HepG2 (cell line): ENCODE measurements around the gene LMF2. TPM values are rescaled to one million over a fixed set of nuclear protein-coding genes. Genes with fewer than 3 reads are reported as not detected.
"Not testable (repeated sequence)": the region's sequence is repeated elsewhere in the genome, so short reads cannot be mapped to it uniquely, and the experiment has no call there.

Source experiments
- ATAC-seq: fragments of 200-7000 bp; cut with Tn5 transposase; 3 replicates; pipeline ENCODE4 v1.9.1; 2020; ENCODE audit warnings: mild to moderate bottlenecking, moderate library complexity
- BruUV-seq: library from RNA; stranded (reverse); fragments of 400-500 nt; replicated peaks from 2 replicates; lab custom pipeline; 2021; lab: Mats Ljungman, UMichigan
- CTCF ChIA-PET: fragments of 300-600 bp; formaldehyde crosslinking; extraction: SDS; loops from one replicate; lab custom pipeline; 2021; ENCODE audit warnings: low total read pairs, inconsistent platforms, low intra/inter-chr PET ratio; lab: Yijun Ruan, JAX
- POLR2A ChIA-PET: fragments of 350-600 bp; sonication (Branson Sonifier 250); formaldehyde crosslinking; loops from one replicate; lab custom pipeline; 2020; ENCODE audit warnings: antibody characterized with exemption, inconsistent platforms; lab: Yijun Ruan, JAX
- DNase-seq: peaks from one replicate; pipeline ENCODE4 v3.0.0-alpha.2; 2015; ENCODE audit warnings: low spot score
- FAIRE-seq: peaks from 3 replicates; lab custom pipeline; 2011; peaks lifted over from hg19 to GRCh38; lab: Jason Lieb, UNC
- H2AFZ ChIP-seq: one replicate; pipeline ENCODE4 v1.6.1; 2011; ENCODE audit warnings: low read length, inconsistent platforms
- H3K27ac ChIP-seq: fragments of 300-600 bp; 3 replicates; pipeline ENCODE4 v1.8.0; 2011; ENCODE audit warnings: mixed run types, mild to moderate bottlenecking, mixed read lengths, low read length, inconsistent platforms; ENCODE audit not compliant: insufficient read depth; ENCODE audit errors: extremely low read length
- H3K27me3 ChIP-seq, 2 experiments: fragments of 200-600 bp in 1 of 2; 2 replicates in 1 of 2; 3 replicates in 1 of 2; pipeline versions ENCODE4 v1.6.0 to v1.8.0; 2011; ENCODE audit warnings: low read length in 2 of 2, mild to moderate bottlenecking in 2 of 2, moderate library complexity in 2 of 2, inconsistent platforms in 1 of 2; ENCODE audit not compliant: insufficient read depth in 2 of 2, control insufficient read depth in 1 of 2
- H3K36me3 ChIP-seq, 2 experiments: fragments of 200-600 bp in 1 of 2; replicated peaks in 1 of 2; 2 replicates in 1 of 2; 3 replicates in 1 of 2; pipeline versions ENCODE4 v1.5.1 to v1.8.0; 2011; ENCODE audit warnings: low read length in 2 of 2, inconsistent platforms in 1 of 2; ENCODE audit not compliant: insufficient read depth in 2 of 2, control insufficient read depth in 1 of 2
- H3K4me1 ChIP-seq: 2 replicates; pipeline ENCODE4 v1.5.1; 2012; ENCODE audit warnings: low read length, inconsistent platforms; ENCODE audit not compliant: insufficient read depth
- H3K4me2 ChIP-seq: 2 replicates; pipeline ENCODE4 v1.6.0; 2011; ENCODE audit warnings: low read depth, low read length, inconsistent platforms
- H3K4me3 ChIP-seq, 3 experiments: fragments of 200-600 bp in 1 of 3; sonication (generic), shearing (Covaris generic) in 1 of 3; replicated peaks in 1 of 3; 2 replicates each; pipeline ENCODE4 v1.5.1; 2011 to 2016; ENCODE audit warnings: low read length in 3 of 3, inconsistent platforms in 2 of 3, low read depth in 2 of 3, mild to moderate bottlenecking in 2 of 3, control low read depth in 1 of 3, mixed read lengths in 1 of 3; ENCODE audit not compliant: insufficient read depth in 1 of 3
- H3K79me2 ChIP-seq: one replicate; pipeline ENCODE4 v1.6.1; 2011; ENCODE audit warnings: low read length, inconsistent platforms; ENCODE audit not compliant: insufficient read depth
- H3K9ac ChIP-seq: 2 replicates; pipeline ENCODE4 v1.6.0; 2011; ENCODE audit warnings: mild to moderate bottlenecking, low read depth, low read length, inconsistent platforms; ENCODE audit not compliant: insufficient read depth
- H3K9me3 ChIP-seq: 2 replicates; pipeline ENCODE4 v1.5.1; 2012; ENCODE audit warnings: mild to moderate bottlenecking, low read length
- H4K20me1 ChIP-seq: 2 replicates; pipeline ENCODE4 v1.6.0; 2011; ENCODE audit warnings: inconsistent platforms, mild to moderate bottlenecking, low read length, moderate library complexity; ENCODE audit not compliant: insufficient read depth
- ARID2 ChIP-seq: sonication (generic); formaldehyde crosslinking; IDR thresholded peaks from 2 replicates; pipeline ENCODE4 v1.8.1; 2022; ENCODE audit warnings: mild to moderate bottlenecking, missing genetic modification reagents, borderline replicate concordance
- ATM ChIP-seq: fragments of 450-650 bp; IDR thresholded peaks from 2 replicates; pipeline ENCODE4 v1.7.1; 2017; ENCODE audit warnings: mild to moderate bottlenecking, borderline replicate concordance
- CHCHD3 ChIP-seq: sonication (generic); formaldehyde crosslinking; IDR thresholded peaks from 2 replicates; pipeline ENCODE4 v1.8.0; 2022; ENCODE audit warnings: mild to moderate bottlenecking, missing genetic modification reagents, moderate library complexity
- FOXK1 ChIP-seq: sonication (generic); formaldehyde crosslinking; IDR thresholded peaks from 2 replicates; pipeline ENCODE4 v1.4.0; 2020; ENCODE audit warnings: low read depth, missing genetic modification reagents, borderline replicate concordance
- GTF3A ChIP-seq: sonication (generic); formaldehyde crosslinking; conservative IDR thresholded peaks from 2 replicates; pipeline ENCODE4 v1.4.0; 2020; ENCODE audit warnings: mild to moderate bottlenecking, missing genetic modification reagents
- SRSF9 ChIP-seq: fragments of 200-400 bp; formaldehyde crosslinking; IDR thresholded peaks from 2 replicates; pipeline ENCODE4 v1.6.1; 2018; ENCODE audit warnings: borderline replicate concordance, mild to moderate bottlenecking, low read depth, low read length; ENCODE audit not compliant: insufficient read depth, poor library complexity, severe bottlenecking
- ZBTB42 ChIP-seq: sonication (generic); formaldehyde crosslinking; IDR thresholded peaks from 2 replicates; pipeline ENCODE4 v1.5.0; 2020; ENCODE audit warnings: mild to moderate bottlenecking, missing genetic modification reagents
- ZNF292 ChIP-seq: sonication (generic); formaldehyde crosslinking; IDR thresholded peaks from 2 replicates; pipeline ENCODE4 v1.8.1; 2022; ENCODE audit warnings: mild to moderate bottlenecking, low read depth, missing genetic modification reagents, borderline replicate concordance
- ZNF552 ChIP-seq: sonication (generic); formaldehyde crosslinking; IDR thresholded peaks from 2 replicates; pipeline ENCODE4 v1.9.0; 2022; ENCODE audit warnings: missing genetic modification reagents, mild to moderate bottlenecking, borderline replicate concordance
- ZNF737 ChIP-seq: sonication (generic); formaldehyde crosslinking; IDR thresholded peaks from 2 replicates; pipeline ENCODE4 v1.5.0; 2020; ENCODE audit warnings: missing genetic modification reagents, mild to moderate bottlenecking, borderline replicate concordance
- ZSCAN21 ChIP-seq: sonication (generic); formaldehyde crosslinking; IDR thresholded peaks from 2 replicates; pipeline ENCODE4 v1.8.0; 2022; ENCODE audit warnings: mild to moderate bottlenecking, missing genetic modification reagents, moderate library complexity, borderline replicate concordance
- whole genome bisulfite sequencing: methylation state at CpG from one replicate; pipeline ENCODE4 v1.1.6; 2017; ENCODE audit warnings: low lambda C conversion rate; 5-methylcytosine and 5-hydroxymethylcytosine counted together
- in situ Hi-C: cut with HindIII; loops from 2 replicates; pipeline ENCODE4 v1.10.0; 2017; ENCODE audit warnings: low pct_unique_long_range_greater_than_20kb; ENCODE audit not compliant: extremely low pct_ligation_motif_present
- intact Hi-C: fragments of 100-400 bp; cut with micrococcal nuclease; formaldehyde crosslinking; loops from one replicate; pipeline ENCODE4 v1.10.0; 2022; ENCODE audit not compliant: unreplicated experiment
- polyA plus RNA-seq, 8 experiments: library from polyadenylated mRNA; depleted of rRNA in 3 of 8; stranded (reverse) in 7 of 8; unstranded in 1 of 8; fragments of >200 nt; fragmentation: Illumina TruSeq in 4 of 8; extraction: Trizol in 4 of 8; gene quantifications; 2 replicates each; pipeline versions ENCODE4 v1.2.1 to v1.2.3, GENCODE V29; 2011 to 2016; ENCODE audit warnings: low read depth in 4 of 8, missing spikeins in 1 of 8, mixed read lengths in 1 of 8; ENCODE audit not compliant: insufficient read depth in 1 of 8
- total RNA-seq, 5 experiments: library from RNA; depleted of rRNA; stranded (reverse); fragments of >200 nt; fragmentation: Illumina TruSeq; extraction: Trizol; gene quantifications; 2 replicates each; pipeline ENCODE4 v1.2.3, GENCODE V29; 2016; ENCODE audit warnings: low read depth in 1 of 5
- TF ChIP-seq, protein P1 (sequence below): sonication (generic); formaldehyde crosslinking; IDR thresholded peaks from 2 replicates; pipeline ENCODE4 v1.4.0; 2020; ENCODE audit warnings: low read depth, mild to moderate bottlenecking, missing genetic modification reagents
- TF ChIP-seq, protein P2 (sequence below): IDR thresholded peaks from 2 replicates; pipeline ENCODE4 v1.6.1; 2016

LMF2 gene
- total and polyA plus RNA-seq, 2 of the 13 experiments (the other 11 are each of a cell fraction or from before 2014, with no cell fraction given): 23.3 to 30.6 TPM

DNA sequence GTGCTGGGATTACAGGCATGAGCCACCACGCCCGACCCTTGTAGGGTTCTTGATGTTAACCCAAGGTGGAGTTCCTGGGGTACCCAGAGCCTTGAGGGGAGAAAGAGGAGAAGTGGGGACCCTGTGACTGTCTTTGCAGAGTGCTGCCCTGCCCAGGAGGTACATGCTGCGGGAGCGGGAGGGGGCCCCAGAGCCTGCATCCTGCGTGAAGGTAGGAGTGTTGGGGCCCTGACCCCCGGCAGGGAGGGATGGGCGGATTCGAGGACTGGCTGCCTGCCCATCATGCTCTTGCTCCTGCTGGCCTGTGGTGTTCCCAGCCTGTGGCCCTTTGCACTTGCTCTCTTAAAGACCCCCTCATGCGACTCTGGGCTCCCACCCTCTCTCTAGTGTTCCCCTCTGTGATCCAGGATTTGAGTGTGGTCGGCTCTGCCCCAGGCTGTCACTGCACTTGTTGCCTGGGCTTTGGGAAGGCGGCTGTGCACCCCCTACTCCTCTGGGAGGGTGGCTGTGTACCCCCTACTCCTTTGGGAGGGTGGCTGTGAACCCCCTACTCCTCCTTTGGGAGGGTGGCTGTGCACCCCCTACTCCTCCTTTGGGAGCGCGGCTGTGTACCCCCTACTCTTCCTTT is 13.4 kb upstream of the LMF2 start:
- Histone ChIP-seq H3K4me3 (no peak overlapping the region), H4K20me1 (peaks cover 19% of the 10 kb centered on the region), H3K79me2 (peaks cover 18% of the 10 kb centered on the region), H3K9me3 (no peaks in the 10 kb centered on the region), H3K4me1 (peaks cover 14% of the 10 kb centered on the region), H3K27me3 (no peaks in the 10 kb centered on the region)
- DNase-seq (no peak), FAIRE-seq (no peak), ATAC-seq (no peak)
- 99% methylated on average over 10 of the region's 13 CpGs for WGBS
- BruUV-seq: no TSS peak
- ChIA-PET POLR2A (no interaction called here), CTCF (no interaction called here)
- in situ Hi-C loops: no loop called here
- no peak for TF ChIP-seq GTF3A (CRISPR knock-in tag)
- no peak for TF ChIP-seq ZNF292 (CRISPR knock-in tag)
- no peak for TF ChIP-seq CHCHD3 (CRISPR knock-in tag)
- TF ChIP-seq ZNF552: no peak
- TF ChIP-seq, protein P1, sequence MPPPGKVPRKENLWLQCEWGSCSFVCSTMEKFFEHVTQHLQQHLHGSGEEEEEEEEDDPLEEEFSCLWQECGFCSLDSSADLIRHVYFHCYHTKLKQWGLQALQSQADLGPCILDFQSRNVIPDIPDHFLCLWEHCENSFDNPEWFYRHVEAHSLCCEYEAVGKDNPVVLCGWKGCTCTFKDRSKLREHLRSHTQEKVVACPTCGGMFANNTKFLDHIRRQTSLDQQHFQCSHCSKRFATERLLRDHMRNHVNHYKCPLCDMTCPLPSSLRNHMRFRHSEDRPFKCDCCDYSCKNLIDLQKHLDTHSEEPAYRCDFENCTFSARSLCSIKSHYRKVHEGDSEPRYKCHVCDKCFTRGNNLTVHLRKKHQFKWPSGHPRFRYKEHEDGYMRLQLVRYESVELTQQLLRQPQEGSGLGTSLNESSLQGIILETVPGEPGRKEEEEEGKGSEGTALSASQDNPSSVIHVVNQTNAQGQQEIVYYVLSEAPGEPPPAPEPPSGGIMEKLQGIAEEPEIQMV (CRISPR knock-in tag): no peak
- TF ChIP-seq ARID2: no peak
- TF ChIP-seq ZSCAN21 (CRISPR knock-in tag): no peak
- TF ChIP-seq, protein P2, sequence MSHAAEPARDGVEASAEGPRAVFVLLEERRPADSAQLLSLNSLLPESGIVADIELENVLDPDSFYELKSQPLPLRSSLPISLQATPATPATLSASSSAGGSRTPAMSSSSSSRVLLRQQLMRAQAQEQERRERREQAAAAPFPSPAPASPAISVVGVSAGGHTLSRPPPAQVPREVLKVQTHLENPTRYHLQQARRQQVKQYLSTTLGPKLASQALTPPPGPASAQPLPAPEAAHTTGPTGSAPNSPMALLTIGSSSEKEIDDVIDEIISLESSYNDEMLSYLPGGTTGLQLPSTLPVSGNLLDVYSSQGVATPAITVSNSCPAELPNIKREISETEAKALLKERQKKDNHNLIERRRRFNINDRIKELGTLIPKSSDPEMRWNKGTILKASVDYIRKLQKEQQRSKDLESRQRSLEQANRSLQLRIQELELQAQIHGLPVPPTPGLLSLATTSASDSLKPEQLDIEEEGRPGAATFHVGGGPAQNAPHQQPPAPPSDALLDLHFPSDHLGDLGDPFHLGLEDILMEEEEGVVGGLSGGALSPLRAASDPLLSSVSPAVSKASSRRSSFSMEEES: no peak
- no peak for TF ChIP-seq ATM
- TF ChIP-seq FOXK1 (CRISPR knock-in tag): no peak
- no peak for TF ChIP-seq SRSF9
- no peak for TF ChIP-seq ZNF737
- TF ChIP-seq ZBTB42 (CRISPR knock-in tag): no peak
- TF ChIP-seq, all 625 proteins: peak for 0
- Histone ChIP-seq H3K4me2 (no peak overlapping the region), H3K27ac (no peak overlapping the region), H3K9ac (no peak overlapping the region), H2AFZ (no peak overlapping the region), H3K36me3 (peaks cover 21 to 62% of the 10 kb centered on the region in 2 experiments)
- intact Hi-C loops: no loop called here

DNA sequence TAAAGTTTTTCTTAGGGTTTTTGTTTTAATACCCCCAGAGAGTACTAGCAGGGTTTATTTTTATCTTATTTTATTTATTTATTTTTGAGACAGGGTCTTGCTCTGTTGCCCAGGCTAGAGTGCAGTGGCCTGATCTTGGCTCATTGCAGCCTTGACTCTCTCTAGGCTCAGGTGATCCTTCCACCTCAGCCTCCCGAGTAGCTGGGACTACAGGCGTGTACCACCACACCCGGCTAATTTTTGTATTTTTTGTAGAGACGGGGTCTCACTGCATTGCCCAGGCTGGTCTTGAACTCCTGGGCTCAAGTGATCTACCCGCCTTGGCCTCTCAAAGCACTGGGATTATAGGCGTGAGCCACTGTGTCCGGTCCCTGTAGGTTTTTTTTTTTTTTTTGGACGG is 12.7 kb upstream of the LMF2 start:
- peaks cover 18% of the 10 kb centered on the region for H3K79me2 ChIP-seq
- FAIRE-seq, in situ Hi-C loops, H3K4me3 ChIP-seq, H3K27ac ChIP-seq, DNase-seq, CTCF ChIA-PET, H3K9ac ChIP-seq, H3K9me3 ChIP-seq, BruUV-seq, H3K4me2 ChIP-seq, POLR2A ChIA-PET, intact Hi-C loops, H3K27me3 ChIP-seq, ATAC-seq, H2AFZ ChIP-seq: not testable (repeated sequence)
- peaks cover 14% of the 10 kb centered on the region for H3K4me1 ChIP-seq
- H4K20me1 ChIP-seq: peaks cover 19% of the 10 kb centered on the region
- H3K36me3 ChIP-seq: peaks cover 21 to 62% of the 10 kb centered on the region in 2 experiments
- WGBS: 98% methylated on average over 8 of the region's 8 CpGs
